Measurements from ENCODE around the gene USP43. TPM values are rescaled to one million over a fixed set of nuclear protein-coding genes. Genes with fewer than 3 reads are reported as not detected.

USP43 gene
- total RNA-seq, 1 experiment from 2014 or later, result 1.7 TPM

GRCh38 chr17:9771465-9771864 is 126.1 kb downstream of the USP43 start:
- no peak for DNase-seq (ENCODE audit: low read depth)

- DNase-seq (ENCODE audit: low read depth), result no peak
Observed at GRCh38 chr17:9772658-9773057, 127.3 kb downstream of the USP43 start.

- DNase-seq (ENCODE audit: low read depth), result no peak
Observed at GRCh38 chr17:9776911-9777310, 131.6 kb downstream of the USP43 start.

Other genes with a start within 250 kb of the USP43 start
- 74.5 and 93.0 TPM in 2 replicates for gene STX8, start 69.7 kb upstream of the USP43 start, total RNA-seq (2014; rRNA removed; shearing (Covaris generic))
- not detected in 2 replicates for gene CFAP52, start 68.9 kb upstream of the USP43 start, total RNA-seq (2014; rRNA removed; shearing (Covaris generic))
- gene DHRS7C, start 146.1 kb downstream of the USP43 start, total RNA-seq (2014; rRNA removed; shearing (Covaris generic)), result not detected in 2 replicates
- gene GSG1L2, start 176.6 kb downstream of the USP43 start, total RNA-seq (2014; rRNA removed; shearing (Covaris generic)), result not detected in 2 replicates
- gene GLP2R, start 180.4 kb downstream of the USP43 start, total RNA-seq (2014; rRNA removed; shearing (Covaris generic)), result 1.7 and 2.5 TPM in 2 replicates

Data from M059J (cell line).